Renal cortex interstitium (tissue), 11 donors: ENCODE results near the gene SLC22A3. TPM values are rescaled to one million over a fixed set of nuclear protein-coding genes. Genes with fewer than 3 reads are reported as not detected.
"Not testable (repeated sequence)": the region's sequence is repeated elsewhere in the genome, so short reads cannot be mapped to it uniquely, and the experiment has no call there.

Experiments
- DNase-seq, 11 donors: peaks; one replicate each; pipeline ENCODE4 v3.0.0-alpha.2; 2013; ENCODE audit warnings: low read depth in 9 of 11, low spot score in 4 of 11; ENCODE audit errors: extremely low read depth in 1 of 11
- polyA plus RNA-seq, 3 donors: library from polyadenylated mRNA; unstranded; fragments of 120-200 nt; gene quantifications; one replicate each; pipeline ENCODE4 v1.2.1, GENCODE V29; 2013; ENCODE audit not compliant: insufficient read length in 3 of 3

Gene SLC22A3
- polyA plus RNA-seq, 3 donors = 4.6 to 7.5 (median 5.5) TPM

DNA sequence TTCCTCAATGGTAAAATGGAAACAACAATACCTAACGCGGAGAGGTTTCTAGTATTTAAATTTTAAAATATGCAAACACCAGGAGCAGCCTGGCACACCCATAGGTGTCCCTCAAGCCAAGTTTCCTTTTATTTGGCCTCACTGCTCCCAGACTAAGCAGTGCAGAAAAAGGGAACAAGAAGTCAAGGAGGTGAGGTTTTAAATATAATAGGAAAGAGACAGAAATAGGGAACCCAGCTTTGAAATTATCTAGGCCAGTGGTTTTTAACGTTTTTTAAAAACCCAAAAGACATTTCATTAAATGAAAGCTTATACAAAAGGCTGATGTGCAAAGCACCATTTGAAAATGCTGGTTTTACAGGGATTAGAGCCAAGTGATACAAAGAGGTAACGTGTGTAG, 109.6 kb downstream of the SLC22A3 start:
- DNase-seq = no peak

DNA sequence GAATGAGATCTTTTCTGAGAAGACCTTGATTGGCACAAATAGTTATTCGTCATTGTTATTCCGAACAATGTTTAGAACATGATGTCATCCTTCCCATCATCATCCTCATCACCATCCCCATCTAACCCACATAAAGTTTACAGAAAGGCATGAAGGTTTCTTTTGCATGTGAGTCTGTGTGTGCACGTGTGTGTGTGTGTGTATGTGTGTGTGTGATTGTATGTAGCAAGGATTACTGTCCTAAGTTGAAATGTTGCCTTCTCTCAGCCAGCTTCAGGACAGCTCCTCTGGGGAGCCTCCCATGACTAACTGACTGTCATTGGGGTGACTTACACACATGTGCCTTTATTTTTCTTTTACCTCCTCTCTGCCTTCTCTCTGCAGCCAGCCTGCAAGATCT, 113.5 kb downstream of the SLC22A3 start:
- DNase-seq = no peak

GRCh38 chr6:160462116-160462515, 113.9 kb downstream of the SLC22A3 start:
- DNase-seq = no peak

- no peak for DNase-seq
Measured at GRCh38 chr6:160462551-160463109, 114.5 kb downstream of the SLC22A3 start.

DNA sequence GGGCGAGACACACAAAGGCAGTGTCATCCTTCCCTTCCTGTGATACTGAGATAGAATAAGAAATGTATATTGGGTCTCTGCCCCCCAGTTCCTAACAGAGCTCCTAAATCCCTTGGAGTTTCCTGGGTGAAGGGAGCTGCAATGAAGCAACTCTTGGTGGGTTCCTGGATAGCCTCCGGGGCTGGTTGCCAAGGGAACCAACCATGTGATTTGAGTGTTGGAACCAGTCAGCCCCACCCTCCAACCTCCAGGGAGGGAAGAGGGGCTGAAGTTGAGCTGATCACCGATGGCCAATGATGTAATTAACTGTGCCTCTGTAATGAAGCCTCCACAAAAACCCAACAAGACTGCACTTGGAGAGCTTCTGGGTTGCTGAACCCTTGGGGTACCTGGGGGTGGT, 116.6 kb downstream of the SLC22A3 start:
- no peak for DNase-seq

GRCh38 chr6:160467261-160467871, 119.2 kb downstream of the SLC22A3 start:
- not testable (repeated sequence) for DNase-seq

GRCh38 chr6:160469153-160469552, 121.0 kb downstream of the SLC22A3 start:
- DNase-seq = no peak

- not testable (repeated sequence) for DNase-seq
Measured at GRCh38 chr6:160476056-160476455, 127.9 kb downstream of the SLC22A3 start.

DNA sequence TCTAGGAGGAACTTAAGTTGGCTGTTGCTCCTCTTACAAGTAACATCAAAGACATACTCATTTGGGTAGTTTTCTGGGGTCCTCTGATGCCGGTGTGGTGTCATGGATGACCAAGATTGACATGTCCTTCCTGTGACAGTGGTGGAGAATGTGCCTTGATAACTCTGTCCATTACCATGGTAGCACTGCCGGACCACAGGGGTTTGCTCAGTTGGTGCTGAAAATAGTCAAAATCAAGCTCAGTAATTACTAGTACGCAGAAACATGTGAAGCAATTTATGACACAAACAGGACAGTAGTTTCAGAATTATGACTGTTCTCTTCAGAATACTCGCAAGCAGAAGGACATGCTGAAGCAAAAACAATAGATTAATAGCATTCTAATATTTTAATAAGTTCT, 128.9 kb downstream of the SLC22A3 start:
- DNase-seq = not testable (repeated sequence)

- DNase-seq = no peak
Measured at GRCh38 chr6:160477901-160478300, 129.7 kb downstream of the SLC22A3 start.

DNA sequence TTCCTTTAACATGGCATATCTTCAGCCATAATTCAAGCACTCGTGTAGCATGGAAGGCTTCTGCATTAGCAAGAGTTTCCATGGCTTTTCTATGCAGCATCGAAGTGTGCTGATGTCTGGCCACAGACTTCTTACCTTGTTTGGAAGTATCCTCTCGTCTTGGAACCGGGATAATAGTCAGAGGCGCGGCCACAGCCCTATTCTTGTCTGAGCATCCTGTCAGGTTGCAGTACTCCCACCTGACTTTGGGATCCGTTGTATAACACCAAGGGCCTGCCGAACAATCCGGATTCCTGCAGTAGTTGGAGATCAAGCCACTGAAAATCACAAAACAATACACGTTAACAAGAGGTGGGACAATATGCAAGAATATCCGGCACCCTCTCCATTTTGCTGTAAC, 138.9 kb downstream of the SLC22A3 start:
- DNase-seq = no peak

DNA sequence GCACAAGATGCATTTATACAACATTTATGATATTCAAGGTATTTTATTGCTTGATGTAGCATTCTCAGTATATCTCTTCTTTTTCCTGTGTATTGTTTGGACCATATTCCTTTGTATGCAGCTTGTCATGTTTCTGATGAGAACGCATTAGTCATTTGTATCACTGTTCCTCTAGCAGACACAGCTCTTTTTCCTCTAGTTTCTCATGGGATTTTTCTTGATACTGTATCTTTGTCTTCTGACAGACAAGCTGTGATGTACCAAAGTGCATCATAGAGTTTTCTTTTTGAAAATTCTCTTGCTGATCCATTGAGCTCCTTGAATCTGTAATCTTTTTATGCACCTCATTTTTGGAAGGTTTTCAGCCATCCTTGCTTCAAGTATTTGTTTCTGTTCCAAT, 140.9 kb downstream of the SLC22A3 start:
- DNase-seq = no peak

DNA sequence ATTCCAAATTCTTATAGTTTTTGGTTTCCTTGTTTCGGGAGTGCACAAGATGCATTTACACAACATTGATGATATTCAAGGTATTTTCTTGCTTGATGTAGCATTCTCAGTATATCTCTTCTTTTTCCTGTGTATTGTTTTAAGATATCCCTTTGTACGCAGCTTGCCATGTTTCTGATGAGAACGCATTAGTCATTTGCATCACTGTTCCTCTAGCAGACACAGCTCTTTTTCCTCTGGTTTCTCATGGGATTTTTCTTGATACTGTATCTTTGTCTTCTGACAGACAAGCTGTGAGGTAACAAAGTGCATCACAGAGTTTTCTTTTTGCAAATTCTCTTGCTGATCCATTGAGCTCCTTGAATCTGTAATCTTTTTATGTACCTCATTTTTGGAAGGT, 146.4 kb downstream of the SLC22A3 start:
- no peak for DNase-seq

GRCh38 chr6:160500639-160501038, 152.5 kb downstream of the SLC22A3 start:
- DNase-seq = no peak

Other genes starting within 250 kb of the SLC22A3 start
- gene SLC22A1, start 226.6 kb upstream of the SLC22A3 start, polyA plus RNA-seq = 1 to 10 TPM in 1 of 3 donors, under 1 TPM in 2; 0.82 to 1.0 (median 0.89) TPM
- gene SLC22A2, start 89.6 kb upstream of the SLC22A3 start, polyA plus RNA-seq = 10 to 100 TPM; 12.1 to 16.8 (median 15.0) TPM